Measurements from ENCODE around the gene FOXD4L4.
"Not testable (repeated sequence)": the region's sequence is repeated elsewhere in the genome, so short reads cannot be mapped to it uniquely, and the experiment has no call there.

FOXD4L4 gene

GRCh38 chr9:65737096-65737564 lies at the start of gene FOXD4L4:
Gene FOXD4L4 (plus strand): TSS chr9:65737146. CDS start chr9:65737146, 0 bp downstream.
- DNase-seq: not testable (repeated sequence)

GRCh38 chr9:65703550-65703949 lies 33.4 kb upstream of the FOXD4L4 start:
- DNase-seq: not testable (repeated sequence)

- not testable (repeated sequence) for DNase-seq
Observed at GRCh38 chr9:65714445-65714844, 22.5 kb upstream of the FOXD4L4 start.

- DNase-seq: not testable (repeated sequence)
Observed at GRCh38 chr9:65738133-65738532, 1.2 kb downstream of the FOXD4L4 start.

All from DMS79 treated with DMSO at 0.1 percent for 48 hours (cell line).